ENCODE data around the gene NINL.
"Not testable (repeated sequence)": the region's sequence is repeated elsewhere in the genome, so short reads cannot be mapped to it uniquely, and the experiment has no call there.

The NINL gene

DNA sequence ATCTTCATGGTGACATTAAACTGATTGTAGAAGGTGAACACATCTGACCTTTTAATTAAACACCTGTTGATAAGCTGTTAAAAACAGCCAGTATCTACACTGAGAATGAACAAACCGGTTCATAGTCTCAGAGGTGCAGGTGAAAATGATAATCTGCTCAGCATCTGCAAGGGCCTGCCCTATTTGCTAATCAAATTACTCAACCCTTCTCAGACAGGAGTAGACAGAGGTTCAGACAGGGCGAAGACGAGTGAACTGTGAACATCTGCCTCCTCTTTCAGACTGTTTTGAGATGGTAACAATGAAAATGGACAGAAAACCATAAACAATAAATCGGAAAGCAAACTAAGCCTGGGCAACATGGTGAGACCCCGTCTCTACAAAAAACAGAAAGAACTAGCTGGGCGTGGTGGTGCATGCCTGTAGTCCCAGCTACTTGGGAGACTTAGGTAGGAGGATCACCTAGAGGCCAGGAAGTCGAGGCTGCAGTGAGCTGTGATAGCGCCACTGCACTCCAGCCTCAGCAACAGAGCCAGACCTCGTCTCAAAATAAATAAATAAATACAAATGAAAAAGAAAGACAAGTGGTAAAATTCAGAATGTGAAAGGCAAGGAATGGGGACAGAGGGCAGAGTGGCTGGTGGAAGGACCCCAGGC, 55.9 kb downstream of the NINL start:
- FAIRE-seq = no peak

DNA sequence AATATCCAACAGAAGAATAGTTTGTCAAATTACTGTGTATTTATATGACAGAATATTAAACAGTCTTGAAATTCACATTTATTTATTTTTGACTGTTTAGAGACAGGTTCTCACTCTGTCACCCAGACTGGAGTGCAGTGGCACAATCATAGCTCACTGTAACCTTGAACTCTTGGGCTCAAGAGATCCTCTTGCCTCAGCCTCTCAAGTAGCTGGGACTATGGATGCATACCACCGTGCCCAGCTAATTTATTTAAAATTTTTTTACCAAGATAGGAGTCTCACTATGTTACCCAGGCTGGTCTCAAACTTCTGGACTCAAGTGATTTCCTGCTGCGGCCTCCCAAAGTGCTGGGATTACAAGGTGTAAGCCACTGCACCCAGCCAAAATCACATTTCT, 57.4 kb downstream of the NINL start:
- FAIRE-seq = no peak

DNA sequence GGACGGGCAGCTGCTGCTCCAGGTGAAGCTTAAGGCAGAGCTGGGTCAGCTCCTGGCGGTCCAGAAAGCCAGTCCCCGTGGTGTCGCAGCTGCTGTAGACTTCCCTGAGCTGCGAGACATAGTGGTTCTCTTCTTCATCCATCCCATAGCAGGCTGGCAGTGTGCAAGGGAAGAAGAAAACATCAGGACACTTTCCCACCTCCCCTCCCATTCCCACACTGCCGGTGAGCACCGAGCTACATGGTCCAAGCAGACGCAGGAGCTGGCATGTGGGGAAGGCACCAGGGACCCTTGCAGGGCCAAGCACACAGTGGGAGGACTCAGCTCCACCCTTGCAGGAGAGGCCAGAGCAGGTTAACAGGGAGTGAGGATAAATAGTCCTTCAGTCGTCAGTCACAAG, 58.9 kb downstream of the NINL start:
- FAIRE-seq = no peak

DNA sequence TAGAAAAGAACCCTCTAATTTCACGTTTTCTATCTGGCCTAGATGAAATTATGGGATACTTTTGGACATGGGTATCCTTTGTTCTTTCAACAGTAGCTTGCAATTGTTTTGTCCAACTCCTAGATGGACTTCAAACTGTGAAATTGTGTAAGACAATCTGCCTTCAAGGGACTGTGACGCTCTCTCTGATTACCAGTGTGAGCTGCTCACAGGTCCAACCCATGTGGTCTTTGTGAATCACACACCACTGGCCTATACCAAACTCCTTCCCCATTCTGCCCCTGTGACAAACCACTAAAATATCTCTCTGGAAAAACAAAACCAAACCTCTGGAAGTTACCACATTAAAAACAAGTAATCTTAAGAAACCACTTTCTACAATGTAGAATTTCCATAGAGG, 59.5 kb downstream of the NINL start:
- FAIRE-seq = no peak

DNA sequence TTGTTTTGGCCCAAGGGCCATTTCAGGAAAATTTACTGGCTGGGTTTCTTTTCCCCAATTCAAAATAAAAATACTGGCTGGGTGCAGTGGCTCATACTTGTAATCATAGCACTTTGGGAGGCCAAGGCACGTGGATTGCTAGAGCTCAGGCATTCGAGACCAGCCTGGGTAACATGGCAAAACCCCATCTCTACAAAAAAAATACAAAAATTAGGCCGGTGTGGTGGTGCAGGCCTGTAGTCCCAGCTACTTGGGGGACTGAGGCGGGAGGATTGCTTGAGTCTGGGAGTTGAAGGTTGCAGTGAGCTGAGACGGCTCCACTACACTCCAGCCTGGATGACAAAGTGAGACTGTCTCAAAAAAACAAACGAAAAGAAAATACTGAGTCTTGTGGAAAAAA, 60.0 kb downstream of the NINL start:
- FAIRE-seq = no peak

DNA sequence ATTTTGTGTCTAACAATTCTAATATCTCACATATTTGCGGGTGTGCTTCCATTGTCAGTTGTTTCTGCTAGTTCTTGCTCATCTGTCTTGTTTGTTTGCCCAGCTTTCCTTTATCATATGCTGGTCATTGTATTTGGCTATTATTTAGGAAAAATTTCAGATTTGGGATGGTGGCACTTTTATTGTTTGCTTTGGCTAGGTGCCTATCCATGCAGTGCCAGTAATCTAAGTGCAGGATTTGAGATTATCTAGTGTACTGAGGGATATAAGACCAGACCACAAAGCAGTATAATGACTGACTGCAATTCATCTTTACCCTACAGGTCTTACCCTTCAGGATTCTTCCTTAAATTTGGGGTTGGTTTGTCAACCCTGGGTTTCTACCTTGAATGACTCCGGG, 63.9 kb downstream of the NINL start:
- no peak for FAIRE-seq

DNA sequence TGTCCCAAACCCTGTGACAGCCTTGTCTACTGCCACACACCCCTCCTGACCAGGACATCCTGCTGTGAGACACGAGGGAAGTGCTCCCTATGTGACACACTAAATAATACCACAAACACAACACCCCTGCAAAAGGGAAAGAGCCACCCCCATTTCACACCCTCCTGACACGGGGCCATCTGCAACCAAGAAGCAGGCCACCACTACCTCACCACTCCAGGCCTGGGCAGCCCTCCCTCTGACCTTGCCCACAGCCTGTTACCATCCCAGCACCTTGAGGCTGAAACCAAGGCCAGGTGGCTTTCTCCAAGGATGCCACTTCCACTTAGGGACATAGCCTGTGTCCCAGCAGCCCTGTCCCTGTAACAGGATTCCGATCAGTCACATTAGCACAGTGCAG, 68.2 kb downstream of the NINL start:
- FAIRE-seq = no peak

DNA sequence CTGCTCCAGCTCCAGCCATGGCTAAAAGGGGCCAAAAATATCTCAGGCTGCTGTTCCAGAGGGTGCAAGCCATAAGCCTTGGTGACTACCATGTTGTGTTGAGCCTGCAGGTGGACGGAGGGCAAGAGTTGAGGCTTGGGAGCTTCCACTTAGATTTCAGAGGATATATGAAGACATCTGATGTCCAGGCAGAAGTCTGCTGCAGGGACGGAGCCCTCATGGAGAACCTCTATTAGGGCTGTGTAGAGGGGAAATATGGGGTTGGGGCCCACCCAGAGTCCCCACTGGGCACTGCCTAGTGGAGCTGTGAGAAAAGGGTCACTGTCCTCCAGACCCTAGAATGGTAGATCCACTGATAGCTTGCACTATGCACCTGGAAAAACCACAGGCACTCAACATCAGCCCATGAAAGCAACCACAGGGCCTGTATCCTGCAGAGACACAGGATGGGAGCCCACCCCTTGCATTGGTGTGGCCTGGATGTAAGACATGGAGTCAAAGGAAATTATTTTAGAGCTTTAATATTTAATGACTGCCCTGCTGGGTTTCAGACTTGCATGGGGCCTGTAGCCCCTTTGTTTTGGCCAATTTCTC, 70.5 kb downstream of the NINL start:
- no peak for FAIRE-seq

DNA sequence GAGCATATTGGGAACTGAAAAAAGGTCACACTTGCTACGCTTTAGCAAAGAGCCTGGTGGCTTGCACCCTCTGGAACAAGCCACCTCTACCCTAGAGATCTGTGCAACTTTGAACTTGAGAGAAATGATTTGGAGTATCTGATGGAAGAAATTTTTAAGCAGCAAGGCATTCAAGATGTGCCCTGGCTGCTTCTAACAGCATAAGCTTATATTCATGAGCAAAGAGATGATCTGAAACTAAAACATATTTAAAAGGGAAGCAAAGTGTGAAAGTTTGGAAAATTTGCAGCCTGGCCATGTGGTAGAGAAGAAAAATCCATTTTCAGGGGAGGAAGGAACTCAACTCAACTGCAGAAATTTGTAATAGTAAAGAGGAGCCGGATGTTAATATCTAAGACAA, 71.1 kb downstream of the NINL start:
- FAIRE-seq = no peak

DNA sequence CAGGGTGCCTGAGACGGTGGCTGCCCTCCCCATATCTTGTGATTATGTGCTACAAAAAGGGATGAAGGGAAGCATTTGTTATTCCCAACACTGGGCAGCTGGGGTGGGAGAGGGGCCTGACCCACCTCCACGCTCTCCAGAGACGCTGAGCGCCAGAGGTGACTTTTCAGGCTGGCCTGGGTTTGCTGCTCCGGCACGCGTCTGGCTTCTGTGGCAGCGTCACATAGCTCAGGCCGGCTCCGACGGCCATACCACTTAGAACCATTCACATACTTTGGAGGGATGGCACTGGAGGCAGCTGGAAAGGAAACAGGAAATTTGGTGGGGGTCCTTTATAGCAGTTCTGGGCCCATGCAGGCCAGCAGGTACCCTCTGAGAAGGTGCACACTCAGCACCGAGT, 72.6 kb downstream of the NINL start:
- FAIRE-seq = no peak

DNA sequence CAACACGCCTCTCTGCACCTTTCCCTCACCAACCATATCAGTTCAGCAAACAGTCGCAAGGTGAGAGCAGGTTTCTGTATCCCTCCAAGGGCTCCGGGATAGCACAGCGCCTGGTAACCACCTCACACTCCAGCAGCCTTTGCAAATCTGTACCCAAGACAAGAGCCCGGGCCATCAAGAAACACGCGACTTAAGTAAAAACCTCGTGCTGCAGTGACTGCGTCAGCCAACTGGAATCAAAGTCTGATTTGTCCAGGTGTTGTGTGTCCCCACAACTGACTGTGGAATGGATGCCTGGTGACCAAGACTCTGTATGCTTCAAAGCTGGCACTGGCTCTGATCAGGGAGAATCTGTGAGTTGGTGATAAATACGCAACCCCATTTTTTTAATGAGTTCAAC, 74.1 kb downstream of the NINL start:
- FAIRE-seq = no peak

DNA sequence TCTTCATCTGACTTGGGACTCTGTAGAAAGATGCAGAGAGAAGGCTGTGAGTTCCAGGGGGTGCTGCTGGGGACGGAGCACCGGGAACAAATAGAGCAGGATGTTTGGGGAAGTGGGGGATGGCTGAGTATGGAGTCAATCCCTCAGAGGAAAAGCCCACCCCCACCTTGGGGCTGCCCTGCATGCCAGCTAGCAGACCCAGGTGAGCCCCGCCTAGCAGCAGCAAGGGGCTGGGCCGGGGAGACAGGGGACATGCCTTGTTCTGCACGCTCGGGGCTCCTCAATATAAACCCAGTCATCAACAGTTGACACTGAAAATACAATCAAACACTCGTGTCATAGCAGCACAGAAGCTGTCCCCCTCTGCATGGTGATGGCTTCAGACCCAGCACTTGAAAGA, 74.6 kb downstream of the NINL start:
- no peak for FAIRE-seq

DNA sequence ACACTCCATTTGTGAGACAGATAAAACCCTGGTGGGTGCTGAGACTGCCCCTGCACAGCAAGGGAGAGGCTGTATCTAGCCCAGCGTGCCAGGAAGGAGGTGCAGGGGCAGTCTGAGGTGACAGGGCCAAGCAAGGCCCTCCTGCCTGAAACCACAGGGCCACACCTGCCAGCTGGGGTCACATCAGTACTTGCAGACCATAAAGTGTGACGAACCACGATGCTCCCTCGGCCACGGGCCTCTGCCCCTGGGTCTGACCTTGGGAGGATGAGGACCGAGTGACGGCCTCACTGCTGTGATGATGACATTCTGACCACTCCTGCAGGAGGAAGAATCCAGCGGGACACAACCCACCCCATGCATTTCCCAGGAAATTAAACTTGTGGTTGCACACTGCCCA, 75.1 kb downstream of the NINL start:
- no peak for FAIRE-seq

DNA sequence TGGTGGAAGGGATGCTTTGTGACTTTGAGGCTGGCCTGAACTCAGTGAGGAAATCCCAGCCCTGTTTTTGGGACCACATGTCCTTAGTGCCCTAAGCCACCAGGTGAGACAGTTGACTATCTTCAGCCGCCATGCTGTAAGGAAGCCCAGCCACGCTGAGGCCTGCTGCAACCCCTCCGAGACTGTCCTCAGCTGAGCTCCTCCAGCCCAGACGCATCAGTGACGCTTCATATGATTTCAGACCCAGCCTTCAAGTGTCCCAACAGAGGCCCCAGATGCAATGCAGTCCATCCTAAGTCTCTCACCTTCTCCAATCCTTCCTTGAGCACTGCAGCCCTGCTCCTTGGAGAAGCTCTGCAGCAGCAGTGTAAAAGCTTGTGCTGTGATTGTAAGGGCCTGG, 76.2 kb downstream of the NINL start:
- no peak for FAIRE-seq

DNA sequence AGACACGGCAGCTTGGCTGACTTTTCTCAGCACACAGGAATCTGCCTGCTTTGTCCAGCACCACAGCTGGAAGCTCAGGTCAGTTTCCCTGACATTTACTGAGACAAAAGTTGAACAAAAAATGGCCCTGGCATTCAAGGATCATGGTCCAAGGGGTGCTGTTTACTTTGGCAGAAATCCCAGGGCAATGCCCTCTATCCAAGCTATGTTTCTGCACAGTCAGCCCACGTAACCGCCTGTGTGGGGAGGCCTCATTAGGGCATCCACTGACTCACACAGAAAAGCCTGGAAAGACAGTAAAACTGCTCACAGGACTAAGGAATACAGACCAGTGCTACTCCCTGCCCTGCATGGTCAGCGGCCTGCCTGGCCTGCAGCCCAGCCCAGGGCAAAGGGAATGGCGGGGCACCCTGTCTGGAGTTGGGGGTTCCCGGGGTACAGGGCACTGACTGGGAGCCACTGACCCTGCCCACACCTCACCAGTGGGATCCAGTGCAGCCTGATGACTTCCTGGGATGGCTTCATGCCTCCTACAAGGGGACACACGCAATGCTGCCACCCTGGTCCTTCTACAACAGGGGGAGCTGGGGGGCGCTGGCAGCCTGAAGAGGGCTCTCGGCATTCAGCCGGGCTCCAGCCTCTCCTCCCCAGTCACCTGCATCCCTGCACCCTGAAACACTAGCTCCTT, 77.1 kb downstream of the NINL start:
- FAIRE-seq = peak; percentile 66

DNA sequence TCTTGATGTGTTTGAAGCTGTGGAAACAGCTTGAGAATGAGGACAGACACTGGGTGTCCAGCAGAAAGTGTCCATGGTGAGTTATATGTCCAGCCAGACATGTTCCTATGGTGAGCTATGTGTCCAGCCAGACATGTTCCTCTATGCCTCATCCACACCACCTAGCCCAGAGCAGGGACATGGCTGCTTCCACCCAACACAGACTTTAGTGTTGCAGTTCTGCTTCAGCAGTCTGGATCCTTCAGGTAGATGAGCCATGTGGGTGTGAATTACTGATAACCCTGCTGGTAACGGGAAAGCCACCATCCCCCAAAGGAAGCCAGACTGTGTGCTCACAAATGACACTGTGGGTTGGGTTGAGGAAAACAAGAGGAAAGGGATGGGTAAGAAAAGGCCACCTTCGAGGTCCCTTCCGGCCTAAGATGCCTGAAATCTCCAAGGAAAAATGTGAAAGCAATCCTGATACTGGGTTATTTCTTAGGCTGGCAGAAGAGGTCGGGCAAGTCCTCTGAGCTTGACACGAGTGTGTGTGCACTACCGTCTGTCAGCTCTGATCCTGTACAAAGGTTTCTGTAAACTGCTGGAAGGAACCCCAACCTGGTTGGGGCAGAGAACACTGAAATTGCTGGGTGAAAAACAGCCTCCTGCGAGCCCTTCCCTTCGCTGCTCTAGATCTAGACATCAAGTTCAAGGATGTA, 77.8 kb downstream of the NINL start:
- no peak for FAIRE-seq

DNA sequence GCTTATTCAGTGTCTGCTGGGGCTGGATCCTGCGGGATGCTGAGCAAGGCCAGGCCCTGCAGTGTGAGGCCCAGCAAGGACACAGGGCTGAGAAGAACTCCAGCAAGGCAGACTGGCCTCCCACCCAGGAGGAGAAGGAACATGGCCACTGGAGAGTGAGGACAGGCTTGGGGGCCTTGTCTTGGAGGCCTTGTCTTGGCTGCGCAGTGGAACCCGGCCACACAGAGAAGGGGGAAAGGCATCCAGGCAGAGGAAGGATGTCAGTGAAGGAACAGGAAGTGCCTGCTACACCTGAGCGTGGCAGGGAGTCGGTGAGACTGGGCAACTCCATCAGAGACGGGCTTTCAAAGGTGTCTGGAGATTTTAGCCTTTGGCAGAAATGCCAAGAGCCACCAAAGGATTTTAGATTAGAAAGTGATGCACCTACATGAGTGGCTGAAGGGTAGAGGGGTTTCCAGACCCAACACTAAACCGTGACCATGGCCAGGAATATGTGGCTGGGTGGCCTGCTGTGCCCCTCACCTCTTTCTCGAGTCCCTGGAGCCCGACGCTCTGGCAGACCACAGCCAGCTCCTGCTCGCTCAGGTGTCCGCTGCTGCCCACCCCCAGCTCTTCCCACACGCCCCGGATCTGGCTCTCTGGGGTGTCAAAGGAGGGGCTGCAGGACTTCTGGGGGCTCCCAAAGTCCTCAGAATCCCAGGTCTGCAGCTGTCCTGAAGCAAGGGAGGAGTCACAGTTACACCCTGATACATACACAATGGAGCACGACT, 80.8 kb downstream of the NINL start:
- no peak for FAIRE-seq

DNA sequence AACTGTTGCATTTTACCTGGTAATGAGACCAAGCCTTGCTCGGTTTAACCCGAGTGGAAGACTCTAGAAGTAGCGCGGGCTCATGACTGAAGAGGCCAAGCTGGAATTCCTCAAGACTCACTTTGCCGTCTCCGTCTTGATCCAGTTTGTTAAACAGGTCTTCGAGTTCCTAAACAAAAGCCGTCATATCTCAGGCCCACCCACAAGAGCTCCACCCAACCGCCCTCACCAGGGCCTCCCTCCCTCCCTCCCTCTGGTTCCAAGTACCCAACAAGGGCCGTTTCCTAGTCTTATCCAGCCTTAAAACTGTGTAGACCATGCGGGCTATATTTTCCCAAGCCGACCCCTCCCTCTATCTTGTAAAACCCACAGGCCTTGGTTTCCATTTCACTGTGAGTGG, 81.4 kb downstream of the NINL start:
- FAIRE-seq = no peak

DNA sequence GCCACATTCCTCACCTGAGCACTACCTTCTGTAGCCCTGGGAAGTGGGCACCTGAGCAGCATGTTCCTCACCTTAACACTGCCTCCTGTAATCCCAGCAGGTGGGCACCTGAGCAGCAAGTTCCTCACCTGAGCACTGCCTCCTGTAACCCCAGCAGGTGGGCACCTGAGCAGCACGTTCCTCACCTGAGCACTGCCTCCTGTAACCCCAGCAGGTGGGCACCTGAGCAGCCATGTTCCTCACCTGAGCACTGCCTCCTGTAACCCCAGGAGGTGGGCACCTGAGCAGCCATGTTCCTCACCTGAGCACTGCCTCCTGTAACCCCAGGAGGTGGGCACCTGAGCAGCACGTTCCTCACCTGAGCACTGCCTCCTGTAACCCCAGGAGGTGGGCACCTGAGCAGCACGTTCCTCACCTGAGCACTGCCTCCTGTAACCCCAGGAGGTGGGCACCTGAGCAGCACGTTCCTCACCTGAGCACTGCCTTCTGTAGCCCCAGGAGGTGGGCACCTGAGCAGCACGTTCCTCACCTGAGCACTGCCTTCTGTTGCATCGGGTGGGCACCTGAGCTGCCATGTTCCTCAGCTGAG, 82.2 kb downstream of the NINL start:
- not testable (repeated sequence) for FAIRE-seq

DNA sequence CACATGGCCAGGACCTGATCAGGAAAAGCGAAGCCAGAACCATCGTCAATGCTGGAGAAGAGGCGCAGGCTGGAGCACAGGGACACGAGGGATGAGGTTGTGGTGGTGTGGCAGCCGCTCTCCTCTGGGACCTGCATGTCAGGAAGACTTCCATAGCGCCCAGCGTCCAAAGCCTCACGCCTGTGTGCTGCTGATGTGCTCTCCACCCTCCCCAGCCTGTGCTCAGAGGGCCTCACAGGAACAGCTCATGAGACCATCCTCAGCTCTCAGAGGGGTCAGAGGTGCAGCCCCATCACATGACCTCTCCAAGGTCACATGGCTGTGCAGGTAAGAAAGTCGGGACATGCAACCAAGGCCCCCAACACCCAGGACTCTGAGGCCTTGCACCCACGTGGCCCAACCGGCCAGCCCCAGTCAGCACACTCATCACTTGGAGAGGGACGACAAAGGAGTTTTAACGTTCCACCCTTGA, 84.4 kb downstream of the NINL start:
- FAIRE-seq = no peak

DNA sequence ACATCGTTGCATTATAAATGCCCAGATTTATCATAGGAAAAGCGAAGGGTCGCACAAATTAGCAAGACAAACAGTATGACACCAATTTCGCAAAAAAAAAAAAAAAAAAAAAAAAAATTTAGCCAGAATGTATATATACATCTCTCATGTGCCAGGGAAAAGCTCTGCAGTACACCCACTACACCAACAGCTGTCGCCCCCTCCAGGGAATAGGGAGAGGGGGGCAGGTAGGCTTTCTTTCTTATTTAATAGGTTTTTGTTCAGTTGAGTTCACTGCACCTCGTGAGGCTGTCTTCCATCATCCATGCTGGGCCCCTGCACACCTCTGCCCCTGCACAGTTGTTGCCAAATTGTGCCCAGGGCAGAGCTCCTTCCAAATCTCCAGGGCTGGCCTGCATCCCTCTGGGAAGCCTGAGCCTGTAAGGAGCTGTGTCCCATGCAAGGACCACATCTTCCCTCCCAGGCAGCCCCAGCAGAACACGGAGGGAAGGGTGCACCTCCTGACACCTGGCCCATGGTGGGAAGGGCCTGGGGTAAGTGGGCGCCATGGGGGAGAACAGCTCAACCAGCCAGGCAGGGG, 85.4 kb downstream of the NINL start:
- FAIRE-seq = no peak

DNA sequence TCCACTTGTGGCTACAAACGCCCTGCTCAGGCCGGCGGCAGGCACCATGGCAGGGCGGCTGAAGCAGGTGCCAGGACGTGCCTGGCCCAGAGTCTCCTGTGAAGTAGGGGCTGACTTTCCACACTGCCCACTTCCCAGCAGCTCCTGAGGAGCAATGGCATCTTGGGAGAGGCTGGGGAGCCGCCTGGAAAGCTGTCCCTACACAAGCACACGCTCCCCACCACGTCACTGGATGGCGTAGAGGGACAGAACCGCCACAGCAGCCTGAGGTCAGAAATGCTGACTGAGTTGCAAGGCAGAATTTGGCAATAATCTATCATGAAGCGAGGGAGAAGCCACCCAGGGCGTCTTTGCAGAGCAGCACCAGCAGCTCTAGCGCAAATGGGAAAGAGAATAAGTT, 86.3 kb downstream of the NINL start:
- FAIRE-seq = no peak

DNA sequence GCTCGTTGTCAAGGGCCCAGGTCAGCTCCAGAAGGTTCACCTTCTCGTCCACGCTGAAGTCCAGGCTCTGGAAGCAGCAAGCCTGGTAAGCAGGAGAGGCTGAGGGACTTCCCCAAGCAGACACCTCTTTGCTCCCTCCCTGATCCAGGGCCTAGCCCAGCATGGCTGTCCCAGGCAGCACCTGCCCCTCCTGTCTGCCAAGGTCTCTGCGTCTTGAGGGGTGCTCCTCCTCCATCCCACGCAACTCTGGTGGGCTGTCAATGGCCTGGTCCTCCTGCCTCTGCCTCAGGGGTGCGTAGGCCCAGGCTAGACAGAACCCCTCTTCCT, 87.1 kb downstream of the NINL start:
- FAIRE-seq = no peak

Measured in islet of Langerhans (tissue), 1 donor.